T-cell (primary cell): ENCODE data around the gene IL1R2. TPM values are rescaled to one million over a fixed set of nuclear protein-coding genes. Genes with fewer than 3 reads are reported as not detected.

Experiments
- ATAC-seq, 4 experiments: fragments of 200-7000 bp in 3 of 4; fragments of 150-1000 bp in 1 of 4; cut with Tn5 transposase; replicated peaks in 1 of 4; 1 replicate in 3 of 4; 2 replicates in 1 of 4; pipeline ENCODE4 v1.10.0; 2021; ENCODE audit warnings: moderate library complexity in 3 of 4, mild to moderate bottlenecking in 2 of 4, moderate number of reproducible peaks in 1 of 4
- CTCF ChIA-PET, 2 donors: fragments of 300-600 bp; sonication (Branson Sonifier 250); formaldehyde crosslinking; loops; one replicate each; lab custom pipeline; 2022; ENCODE audit warnings: antibody characterized with exemption in 2 of 2; lab: Charles Lee
- POLR2A ChIA-PET, 2 donors: fragments of 300-600 bp; sonication (Branson Sonifier 250); formaldehyde crosslinking; loops; one replicate each; lab custom pipeline; 2022; ENCODE audit warnings: antibody characterized with exemption in 2 of 2; lab: Charles Lee
- DNase-seq, 35 experiments: peaks; one replicate each; pipeline versions ENCODE4 v3.0.0 to v3.0.0-alpha.2; 2013 to 2023
- H3K27ac ChIP-seq: one replicate; pipeline ENCODE4 v1.5.1; 2013; ENCODE audit warnings: low read length
- H3K27me3 ChIP-seq, 2 experiments: replicated peaks in 1 of 2; 1 replicate in 1 of 2; 2 replicates in 1 of 2; pipeline versions ENCODE4 v1.6.1 to v1.7.0; 2013; ENCODE audit warnings: low read length in 1 of 2, mixed read lengths in 1 of 2; ENCODE audit not compliant: control insufficient read depth in 2 of 2, insufficient read depth in 2 of 2; ENCODE audit errors: extremely low read depth in 1 of 2
- H3K36me3 ChIP-seq, 2 donors: 1 replicate in 1 of 2; 2 replicates in 1 of 2; pipeline versions ENCODE4 v1.6.1 to v1.7.0; 2013; ENCODE audit warnings: low read length in 1 of 2; ENCODE audit not compliant: control insufficient read depth in 2 of 2, insufficient read depth in 1 of 2; ENCODE audit errors: extremely low read depth in 1 of 2
- H3K4me1 ChIP-seq, 2 experiments: 1 replicate in 1 of 2; 2 replicates in 1 of 2; pipeline versions ENCODE4 v1.6.1 to v1.7.0; 2013; ENCODE audit warnings: low read length in 2 of 2, mixed read lengths in 1 of 2; ENCODE audit not compliant: insufficient read depth in 2 of 2, control insufficient read depth in 1 of 2; ENCODE audit errors: extremely low read depth in 1 of 2
- H3K4me3 ChIP-seq, 2 donors: 1 replicate in 1 of 2; 2 replicates in 1 of 2; pipeline versions ENCODE4 v1.5.1 to v1.7.0; 2013; ENCODE audit warnings: mild to moderate bottlenecking in 2 of 2, low read length in 1 of 2, moderate library complexity in 1 of 2; ENCODE audit not compliant: control insufficient read depth in 1 of 2; ENCODE audit errors: extremely low read depth in 1 of 2
- H3K9me3 ChIP-seq: 2 replicates; pipeline ENCODE4 v1.7.0; 2013
- H3K27ac Mint-ChIP-seq, 2 donors: one replicate each; pipeline ENCODE4 v1.8.0; 2020 to 2021; ENCODE audit warnings: mild to moderate bottlenecking in 2 of 2, mixed read lengths in 2 of 2
- H3K27me3 Mint-ChIP-seq, 2 donors: one replicate each; pipeline ENCODE4 v1.8.0; 2021 to 2022; ENCODE audit warnings: mixed read lengths in 2 of 2
- H3K36me3 Mint-ChIP-seq: one replicate; pipeline ENCODE4 v1.8.0; 2021; ENCODE audit warnings: mixed read lengths
- H3K4me1 Mint-ChIP-seq, 3 donors: one replicate each; pipeline ENCODE4 v1.8.0; 2020 to 2022; ENCODE audit warnings: mixed read lengths in 3 of 3, mild to moderate bottlenecking in 1 of 3
- H3K4me3 Mint-ChIP-seq, 3 donors: one replicate each; pipeline ENCODE4 v1.8.0; 2020 to 2022; ENCODE audit warnings: mild to moderate bottlenecking in 3 of 3, mixed read lengths in 3 of 3, moderate library complexity in 3 of 3
- H3K9me3 Mint-ChIP-seq, 3 donors: one replicate each; pipeline ENCODE4 v1.8.0; 2020 to 2022; ENCODE audit warnings: mixed read lengths in 3 of 3
- WGBS: methylation state at CpG from one replicate; pipeline ENCODE4 v1.1.5; 2013; ENCODE audit warnings: missing lambda C conversion rate; ENCODE audit not compliant: insufficient coverage; 5-methylcytosine and 5-hydroxymethylcytosine counted together
- total RNA-seq, 35 experiments: library from RNA in 6 of 35; stranded (reverse) in 6 of 35; fragments of 120-200 nt in 1 of 35; gene quantifications; one replicate each; pipeline versions ENCODE4 v1.2.1 to v1.2.4 and lab custom pipeline; 2013 to 2026

IL1R2 gene
- total RNA-seq (under 1 TPM in 3 of 5 donors, not detected in 2; 0.25 to 0.59 (median 0.44) TPM), total RNA-seq (lab: John Stamatoyannopoulos, UW) (0 to 7.5 (median 0.46) reads per million in 29 experiments)
- 0.41 TPM for total RNA-seq (2013)

- no peaks in the 10 kb centered on the region for H3K36me3 Mint-ChIP-seq
- H3K27ac ChIP-seq: no peak within 1 kb of the TSS
- peaks cover 13 to 26% of the 10 kb centered on the region in 2 donors for H3K27me3 Mint-ChIP-seq
- H3K27ac Mint-ChIP-seq: peak within 1 kb of the TSS in 1 of 2 donors; percentile 19
- peaks cover 7 to 27% of the 10 kb centered on the region in 2 experiments for H3K4me1 ChIP-seq
- no peaks in the 10 kb centered on the region for H3K9me3 Mint-ChIP-seq
- peaks cover 0 to 22% of the 10 kb centered on the region in 2 experiments for H3K27me3 ChIP-seq
- H3K36me3 ChIP-seq: no peaks in the 10 kb centered on the region
- ATAC-seq (no peak), DNase-seq (peak in 2 of 35 experiments; percentile 11 to 36)
- ChIA-PET CTCF (no interaction called here), POLR2A (interaction anchor here in 1 of 2 donors (0.5 kb wide), 1 partner anchor 1408 kb away, joined by 6 read pairs; no protein-coding TSS in a partner anchor)
- no peak within 1 kb of the TSS for H3K4me3 Mint-ChIP-seq
- H3K4me1 Mint-ChIP-seq: peaks cover 19 to 39% (median 23%) of the 10 kb centered on the region in 3 donors
- H3K4me3 ChIP-seq: no peak within 1 kb of the TSS
- WGBS: 57% methylated on average over 4 of the region's 8 CpGs
- H3K9me3 ChIP-seq: no peaks in the 10 kb centered on the region
Observed at GRCh38 chr2:101991721-101992145, at the start of gene IL1R2. Gene IL1R2 (plus strand): TSS chr2:101991960. CDS start chr2:102008576, 16,616 bp downstream.

- H3K36me3 ChIP-seq: no peaks in the 10 kb centered on the region
- no peaks in the 10 kb centered on the region for H3K36me3 Mint-ChIP-seq
- WGBS: 70% methylated on average over 1 of the region's 3 CpGs
- peaks cover 10 to 11% of the 10 kb centered on the region in 2 donors for H3K27me3 Mint-ChIP-seq
- H3K27ac ChIP-seq: no peak overlapping the region
- peaks cover 0 to 3% of the 10 kb centered on the region in 2 experiments for H3K27me3 ChIP-seq
- H3K4me3 Mint-ChIP-seq: no peak overlapping the region
- no peaks in the 10 kb centered on the region for H3K4me1 ChIP-seq
- no peak for ATAC-seq
- no peak overlapping the region for H3K27ac Mint-ChIP-seq
- H3K9me3 ChIP-seq: no peaks in the 10 kb centered on the region
- POLR2A ChIA-PET: no interaction called here
- DNase-seq: no peak
- no peak overlapping the region for H3K4me3 ChIP-seq
- CTCF ChIA-PET: interaction anchor here in 1 of 2 donors (0.7 kb wide), 1 partner anchor 59 kb away, joined by 3 read pairs; no protein-coding TSS in a partner anchor
- H3K4me1 Mint-ChIP-seq: no peaks in the 10 kb centered on the region
- peaks cover 4 to 9% (median 9%) of the 10 kb centered on the region in 3 donors for H3K9me3 Mint-ChIP-seq
Observed at GRCh38 chr2:101942851-101943250, 48.9 kb upstream of the IL1R2 start.

GRCh38 chr2:101946372-101947039 is 45.3 kb upstream of the IL1R2 start:
- H3K36me3 Mint-ChIP-seq: no peaks in the 10 kb centered on the region
- no peaks in the 10 kb centered on the region for H3K9me3 ChIP-seq
- POLR2A ChIA-PET: no interaction called here
- no peaks in the 10 kb centered on the region for H3K36me3 ChIP-seq
- no peak overlapping the region for H3K27ac ChIP-seq
- no peaks in the 10 kb centered on the region for H3K4me1 Mint-ChIP-seq
- no peak for ATAC-seq
- H3K4me3 Mint-ChIP-seq: no peak overlapping the region
- CTCF ChIA-PET: no interaction called here
- no peak overlapping the region for H3K4me3 ChIP-seq
- peaks cover 6% of the 10 kb centered on the region in 2 donors for H3K27me3 Mint-ChIP-seq
- H3K4me1 ChIP-seq: no peaks in the 10 kb centered on the region
- no peaks in the 10 kb centered on the region for H3K27me3 ChIP-seq
- peaks cover 3 to 8% (median 3%) of the 10 kb centered on the region in 3 donors for H3K9me3 Mint-ChIP-seq
- WGBS: 90% methylated on average over 1 of the region's 3 CpGs
- no peak for DNase-seq
- H3K27ac Mint-ChIP-seq: no peak overlapping the region

GRCh38 chr2:101947374-101947773 is 44.4 kb upstream of the IL1R2 start:
- no peaks in the 10 kb centered on the region for H3K27me3 ChIP-seq
- H3K4me3 Mint-ChIP-seq: no peak overlapping the region
- H3K4me1 Mint-ChIP-seq: no peaks in the 10 kb centered on the region
- H3K36me3 Mint-ChIP-seq: no peaks in the 10 kb centered on the region
- H3K9me3 Mint-ChIP-seq: peaks cover 3 to 8% (median 3%) of the 10 kb centered on the region in 3 donors
- H3K36me3 ChIP-seq: no peaks in the 10 kb centered on the region
- H3K27ac Mint-ChIP-seq: no peak overlapping the region
- H3K4me3 ChIP-seq: no peak overlapping the region
- H3K27ac ChIP-seq: no peak overlapping the region
- POLR2A ChIA-PET: no interaction called here
- no CpG with 5 or more reads among the region's 3 CpGs for WGBS
- ATAC-seq (no peak), DNase-seq (no peak)
- H3K4me1 ChIP-seq: no peaks in the 10 kb centered on the region
- H3K9me3 ChIP-seq: no peaks in the 10 kb centered on the region
- CTCF ChIA-PET: no interaction called here
- peaks cover 6% of the 10 kb centered on the region in 2 donors for H3K27me3 Mint-ChIP-seq

- H3K4me1 ChIP-seq: no peaks in the 10 kb centered on the region
- no peak for DNase-seq
- Mint-ChIP-seq H3K36me3 (no peaks in the 10 kb centered on the region), H3K4me1 (no peaks in the 10 kb centered on the region), H3K4me3 (no peak overlapping the region), H3K27ac (no peak overlapping the region), H3K27me3 (peaks cover 3 to 6% of the 10 kb centered on the region in 2 donors), H3K9me3 (peaks cover 3 to 8% (median 3%) of the 10 kb centered on the region in 3 donors)
- H3K36me3 ChIP-seq: no peaks in the 10 kb centered on the region
- no peaks in the 10 kb centered on the region for H3K27me3 ChIP-seq
- no peaks in the 10 kb centered on the region for H3K9me3 ChIP-seq
- H3K27ac ChIP-seq: no peak overlapping the region
- POLR2A ChIA-PET: no interaction called here
- CTCF ChIA-PET: no interaction called here
- H3K4me3 ChIP-seq: no peak overlapping the region
- no peak for ATAC-seq
Observed at GRCh38 chr2:101948625-101949155, 43.1 kb upstream of the IL1R2 start.

- H3K4me1 Mint-ChIP-seq: no peaks in the 10 kb centered on the region
- H3K36me3 Mint-ChIP-seq: no peaks in the 10 kb centered on the region
- H3K27ac ChIP-seq: no peak overlapping the region
- ChIA-PET CTCF (no interaction called here), POLR2A (no interaction called here)
- H3K9me3 ChIP-seq: no peaks in the 10 kb centered on the region
- no peaks in the 10 kb centered on the region for H3K36me3 ChIP-seq
- no peak overlapping the region for H3K4me3 Mint-ChIP-seq
- no peak overlapping the region for H3K4me3 ChIP-seq
- no peak overlapping the region for H3K27ac Mint-ChIP-seq
- H3K27me3 Mint-ChIP-seq: peaks cover 3 to 6% of the 10 kb centered on the region in 2 donors
- no peaks in the 10 kb centered on the region for H3K27me3 ChIP-seq
- H3K4me1 ChIP-seq: no peaks in the 10 kb centered on the region
- no peak for DNase-seq
- no CpG with 5 or more reads among the region's 1 CpG for WGBS
- ATAC-seq: no peak
- peaks cover 3 to 8% (median 3%) of the 10 kb centered on the region in 3 donors for H3K9me3 Mint-ChIP-seq
Observed at GRCh38 chr2:101949304-101949703, 42.5 kb upstream of the IL1R2 start.
